ENCODE results near the gene KRT3.

KRT3 gene

GRCh38 chr12:52795694-52796428, at the start of gene KRT3:
Gene KRT3, minus strand, starts transcription at chr12:52796117. Its CDS starts 75 bp downstream, at chr12:52796042.
- no peak for DNase-seq

DNA sequence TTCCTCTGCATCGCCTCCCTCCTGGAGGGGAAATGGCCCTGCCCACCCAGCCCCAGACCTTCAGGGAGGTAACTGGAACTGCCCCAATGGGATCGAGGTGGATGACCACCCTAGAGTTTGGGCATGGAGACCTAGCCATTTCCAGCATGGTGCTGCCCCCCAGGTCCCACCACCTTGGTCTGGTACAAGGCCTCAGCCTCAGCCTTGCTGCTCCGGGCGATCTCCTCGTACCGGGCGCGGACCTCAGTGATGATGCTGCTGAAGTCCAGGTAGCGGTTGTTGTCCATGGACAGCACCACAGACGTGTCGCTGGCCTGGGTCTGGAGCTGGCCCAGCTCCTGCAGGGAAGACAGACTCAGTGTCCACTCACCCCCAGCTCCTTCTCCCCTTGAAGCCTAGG, 48.5 kb upstream of the KRT3 start:
- no peak for DNase-seq

- DNase-seq = no peak
These were observed 43.7 kb upstream of the KRT3 start for GRCh38 chr12:52839436-52840105.

DNA sequence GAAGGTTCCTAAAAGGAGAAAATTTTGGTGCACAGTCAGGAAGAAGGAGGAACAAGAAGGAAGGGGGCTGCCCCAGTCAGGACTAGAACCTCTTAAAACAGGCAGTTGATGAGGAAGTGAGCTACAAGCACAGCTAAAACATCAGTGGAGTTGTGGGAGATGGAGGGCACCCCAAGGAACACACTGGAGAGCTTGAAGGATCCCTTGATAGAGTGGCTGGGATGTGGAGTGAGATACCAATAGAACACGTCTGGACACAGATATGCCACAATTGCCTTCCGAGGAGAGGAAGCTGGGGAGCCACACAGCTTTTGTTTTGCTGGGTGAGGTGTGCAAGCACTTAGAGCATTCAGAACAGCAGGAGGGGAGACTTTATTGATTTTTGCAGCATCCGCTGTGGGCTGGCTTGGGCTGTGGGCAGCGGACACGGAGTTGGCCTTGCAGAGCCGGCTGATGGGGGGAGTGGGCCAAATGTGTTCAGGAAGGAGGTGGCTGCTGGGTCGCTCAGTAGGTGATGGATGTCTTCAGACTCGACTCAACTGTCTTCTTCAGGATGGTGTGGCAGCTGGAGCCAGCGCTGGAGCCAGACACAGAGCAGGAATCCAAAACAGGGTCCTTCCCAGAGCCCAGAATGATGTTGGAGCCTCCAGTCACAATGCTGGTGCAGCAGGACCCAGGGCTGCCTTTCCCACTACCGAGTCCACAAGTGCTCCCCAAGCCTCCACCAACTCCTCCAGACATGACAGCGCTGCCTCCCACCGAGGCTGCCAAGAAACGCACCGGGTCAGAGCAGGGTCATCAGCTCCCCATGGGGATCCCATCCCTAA, 42.9 kb upstream of the KRT3 start:
- DNase-seq = no peak

GRCh38 chr12:52837781-52838608, 42.1 kb upstream of the KRT3 start:
- no peak for DNase-seq

DNA sequence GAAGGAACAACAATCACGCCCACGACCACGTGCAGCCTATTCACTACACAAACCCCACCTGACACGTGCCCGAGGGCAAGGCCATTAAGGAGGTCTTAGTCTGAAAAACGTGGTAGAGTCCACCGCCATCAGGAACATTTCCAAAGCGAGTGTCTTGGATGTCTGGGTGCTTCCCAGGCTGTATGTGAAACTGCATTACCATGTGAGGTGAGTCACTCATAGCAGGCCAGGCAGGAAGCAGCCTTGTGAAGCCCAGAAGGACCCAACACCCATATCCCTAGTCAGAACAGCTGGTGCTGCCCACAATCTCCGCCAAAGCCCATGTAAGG, 41.5 kb upstream of the KRT3 start:
- DNase-seq = no peak

DNA sequence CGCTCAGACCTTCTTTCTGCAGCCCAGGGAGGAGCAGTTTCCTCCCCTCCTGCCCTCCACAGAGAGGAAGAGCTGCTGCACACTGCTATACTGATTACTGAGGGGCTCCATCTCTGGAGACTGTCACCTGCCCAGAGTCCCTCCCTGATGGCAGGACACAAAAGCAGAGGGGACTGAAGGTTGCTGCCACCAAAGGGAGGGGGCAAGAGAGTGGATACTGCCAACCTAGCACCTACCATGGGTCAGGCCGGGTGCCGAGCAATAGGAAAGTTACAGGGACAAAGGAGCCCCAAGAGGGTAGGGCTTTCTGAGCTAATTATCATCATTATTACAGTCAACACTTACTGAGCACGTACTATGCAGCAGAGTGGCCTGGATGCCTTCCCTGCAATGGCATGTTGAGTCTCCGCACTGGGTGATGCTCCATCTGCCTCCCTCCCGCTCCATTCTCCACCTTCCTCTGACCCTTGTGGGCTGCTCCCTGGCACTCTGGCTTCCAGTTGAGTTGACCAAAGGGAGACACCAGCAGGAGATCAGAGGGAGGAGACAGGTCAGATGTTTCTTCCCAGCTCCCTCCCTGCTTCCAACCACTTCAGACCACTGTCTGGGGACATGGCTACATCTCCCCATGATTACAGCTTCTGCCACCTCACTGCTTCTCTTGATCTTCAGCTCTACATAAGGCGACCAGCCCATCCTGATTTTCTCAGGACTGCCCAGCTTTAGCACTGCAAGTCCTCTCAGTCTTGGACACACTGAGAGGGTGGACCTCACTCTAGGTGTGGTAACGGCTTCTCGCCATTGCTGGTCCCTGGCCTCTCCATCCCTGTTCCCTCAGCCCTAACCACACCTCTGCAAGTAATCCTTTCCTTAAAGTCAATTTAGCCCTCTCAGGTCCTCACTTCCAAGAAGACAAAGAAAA, 40.8 kb upstream of the KRT3 start:
- no peak for DNase-seq

- DNase-seq = no peak
These were observed 40.1 kb upstream of the KRT3 start for GRCh38 chr12:52836042-52836466.

GRCh38 chr12:52835271-52836041, 39.5 kb upstream of the KRT3 start:
- no peak for DNase-seq

DNA sequence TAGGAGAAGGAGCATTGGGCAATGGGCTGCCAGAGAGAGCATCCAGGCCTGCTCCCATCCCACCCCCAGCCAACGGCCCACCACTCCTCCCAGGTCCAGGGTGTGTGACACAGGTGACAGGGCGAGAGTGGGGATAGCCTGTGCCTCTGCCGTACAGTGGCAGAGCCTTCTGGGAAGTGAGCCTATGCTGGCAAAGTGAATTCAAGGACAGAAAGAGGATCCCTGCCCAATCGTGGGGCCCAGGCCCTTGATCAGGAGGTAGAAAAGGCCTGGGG, 38.7 kb upstream of the KRT3 start:
- DNase-seq = no peak

GRCh38 chr12:52833922-52834726, 38.2 kb upstream of the KRT3 start, which contains the start of gene KRT79:
Gene KRT79, minus strand, starts transcription at chr12:52834311. Its CDS starts 51 bp downstream, at chr12:52834260.
- DNase-seq = no peak

- DNase-seq = no peak
These were observed 37.3 kb upstream of the KRT3 start for GRCh38 chr12:52832985-52833905.

- DNase-seq = no peak
These were observed 36.5 kb upstream of the KRT3 start for GRCh38 chr12:52832451-52832850.

DNA sequence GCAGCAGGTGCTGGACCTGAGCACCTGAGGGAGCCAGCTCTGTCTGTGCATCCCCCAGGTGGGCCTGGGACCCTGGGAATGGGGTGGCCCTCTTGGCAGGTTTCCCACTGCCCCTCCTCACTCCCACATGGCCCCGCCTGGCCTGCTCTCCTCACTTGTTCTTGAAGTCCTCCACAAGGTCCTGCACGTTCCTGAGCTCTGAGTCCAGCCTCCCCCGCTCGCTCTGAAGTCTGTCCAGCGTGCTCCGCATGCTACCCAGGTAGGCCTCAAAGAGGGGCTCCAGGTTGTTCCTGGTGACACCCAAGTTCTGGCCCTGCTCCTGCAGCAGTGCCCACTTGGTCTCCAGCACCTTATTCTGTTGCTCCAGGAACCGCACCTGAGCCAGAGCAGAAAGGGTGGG, 35.3 kb upstream of the KRT3 start:
- no peak for DNase-seq

- DNase-seq = no peak
These were observed 34.3 kb upstream of the KRT3 start for GRCh38 chr12:52829986-52830770.

DNA sequence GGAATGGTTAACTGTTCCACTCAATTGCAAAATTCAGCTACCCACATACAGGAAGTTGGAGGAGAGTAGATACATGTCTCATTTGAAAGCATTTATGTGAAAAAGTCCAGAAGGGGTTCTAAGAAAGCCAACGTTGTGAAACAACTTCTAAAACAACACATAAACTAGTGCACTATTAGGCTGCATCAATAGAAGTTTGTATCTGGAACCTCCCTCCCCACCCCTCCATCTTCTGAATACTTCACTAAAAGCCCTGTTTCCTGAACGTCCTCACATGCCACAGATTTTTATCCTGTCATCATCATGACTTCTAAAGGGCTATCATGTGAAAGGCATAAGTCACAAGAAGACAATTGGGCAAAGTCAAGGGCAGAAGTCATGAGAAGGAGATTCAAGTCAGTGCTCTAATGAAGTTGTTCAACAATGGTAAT, 32.7 kb upstream of the KRT3 start:
- DNase-seq = no peak

- no peak for DNase-seq
These were observed 32.2 kb upstream of the KRT3 start for GRCh38 chr12:52828156-52828555.

DNA sequence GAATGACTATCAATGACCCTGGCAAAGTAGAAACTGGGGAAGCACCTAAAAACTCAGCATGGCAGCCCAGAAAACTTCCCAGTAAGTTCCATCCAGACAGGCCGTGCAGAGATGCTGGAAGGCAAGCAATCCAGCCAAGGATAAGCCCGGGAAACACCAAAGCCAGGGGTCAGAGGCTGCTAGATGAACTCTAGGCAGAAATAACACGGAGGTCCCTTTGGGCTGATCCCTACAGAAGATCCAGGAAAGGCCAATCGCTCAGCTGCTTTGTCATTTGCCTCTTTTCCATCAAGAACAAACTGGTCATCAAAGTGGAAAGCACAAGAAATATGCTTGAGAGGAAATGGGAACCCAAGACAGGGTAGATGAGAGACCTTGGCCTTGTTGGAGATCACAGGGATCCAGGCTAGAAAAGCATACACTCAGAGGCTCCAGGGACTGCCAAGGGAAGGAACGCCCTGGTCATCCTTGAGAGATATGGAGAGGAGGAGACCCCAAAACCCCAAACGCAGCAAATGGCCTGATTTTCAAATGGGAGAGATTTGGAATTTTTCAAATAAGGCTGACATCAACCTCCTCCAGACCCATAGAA, 31.7 kb upstream of the KRT3 start:
- DNase-seq = no peak

Data from NCI-H2029 treated with DMSO at 0.1 percent for 48 hours (cell line).